ENCODE results near the gene PTPN11. TPM values are rescaled to one million over a fixed set of nuclear protein-coding genes. Genes with fewer than 3 reads are reported as not detected.

Gene PTPN11
- total and polyA plus RNA-seq, 2 of the 13 experiments (the other 11 are each of a cell fraction or from before 2014, with no cell fraction given), result 30.0 to 63.5 TPM

GRCh38 chr12:112498580-112498979 is 79.8 kb downstream of the PTPN11 start:
- no peak for TF ChIP-seq SRSF1 (optimal IDR thresholded peaks at IDR 0.05; ENCODE audit: low read depth, low read length)
- no peak for TF ChIP-seq ZNF557 (CRISPR knock-in tag; IDR thresholded peaks at IDR 0.05)
- TF ChIP-seq ZBTB49 (CRISPR knock-in tag; IDR thresholded peaks at IDR 0.05; ENCODE audit: borderline replicate concordance), result no peak
- no peak for TF ChIP-seq LCORL (IDR thresholded peaks at IDR 0.05)
- TF ChIP-seq LCORL (CRISPR knock-in tag; IDR thresholded peaks at IDR 0.05), result no peak
- TF ChIP-seq TFDP1 (CRISPR knock-in tag; IDR thresholded peaks at IDR 0.05; ENCODE audit: borderline replicate concordance), result no peak
- TF ChIP-seq KDM4B (CRISPR knock-in tag; IDR thresholded peaks at IDR 0.05), result no peak
- no peak for TF ChIP-seq ZNF614 (CRISPR knock-in tag; IDR thresholded peaks at IDR 0.05; ENCODE audit: borderline replicate concordance)
- TF ChIP-seq ZNF891 (CRISPR knock-in tag; IDR thresholded peaks at IDR 0.05), result no peak
- no peak for TF ChIP-seq MTA1 (CRISPR knock-in tag; IDR thresholded peaks at IDR 0.05; ENCODE audit: borderline replicate concordance)
- no peak for TF ChIP-seq YEATS4 (CRISPR knock-in tag; IDR thresholded peaks at IDR 0.05; ENCODE audit: borderline replicate concordance)
- TF ChIP-seq ZNF704 (CRISPR knock-in tag; IDR thresholded peaks at IDR 0.05; ENCODE audit: borderline replicate concordance), result no peak
- TF ChIP-seq ARHGAP35 (CRISPR knock-in tag; IDR thresholded peaks at IDR 0.05; ENCODE audit: borderline replicate concordance), result no peak
- no peak for TF ChIP-seq ZFX (CRISPR knock-in tag; IDR thresholded peaks at IDR 0.05; ENCODE audit: low read depth)
- TF ChIP-seq STAG1 (CRISPR knock-in tag; IDR thresholded peaks at IDR 0.05), result no peak
- no peak for TF ChIP-seq SMYD3 (CRISPR knock-in tag; IDR thresholded peaks at IDR 0.05)
- no peak for TF ChIP-seq CEBPB (IDR thresholded peaks at IDR 0.05; ENCODE audit: borderline replicate concordance, low read depth, low read length)
- no peak for TF ChIP-seq GMEB2 (CRISPR knock-in tag; IDR thresholded peaks at IDR 0.05; ENCODE audit: low read depth)
- TF ChIP-seq ZNF674 (CRISPR knock-in tag; IDR thresholded peaks at IDR 0.05; ENCODE audit: low read depth), result no peak
- no peak overlapping the region for H3K27ac ChIP-seq (ENCODE audit: extremely low read length, insufficient read depth, low read length)
- H3K4me1 ChIP-seq (ENCODE audit: insufficient read depth, low read length), result no peaks in the 10 kb centered on the region
- H3K9ac ChIP-seq (ENCODE audit: insufficient read depth, low read depth, low read length), result no peak overlapping the region
- intact Hi-C loops (cut with micrococcal nuclease; ENCODE audit: unreplicated experiment) (no loop called here), in situ Hi-C loops (cut with HindIII; ENCODE audit: extremely low pct_ligation_motif_present, low pct_unique_long_range_greater_than_20kb) (no loop called here)
- H3K9me3 ChIP-seq (ENCODE audit: low read length), result no peaks in the 10 kb centered on the region
- ATAC-seq (no peak), DNase-seq (ENCODE audit: low spot score) (no peak), FAIRE-seq (no peak)
- peaks cover 8 to 49% of the 10 kb centered on the region in 2 experiments for H3K36me3 ChIP-seq (replicated peaks in 1 of 2; ENCODE audit: control insufficient read depth in 1 of 2, insufficient read depth in 2 of 2, low read length in 2 of 2)
- no peaks in the 10 kb centered on the region for H3K79me2 ChIP-seq (ENCODE audit: insufficient read depth, low read length)
- no TSS peak for BruUV-seq (replicated peaks)
- 96% methylated on average over 1 of the region's 1 CpG for WGBS (ENCODE audit: low lambda C conversion rate)
- H3K27me3 ChIP-seq (ENCODE audit: control insufficient read depth in 1 of 2, insufficient read depth in 2 of 2, low read length in 2 of 2), result no peaks in the 10 kb centered on the region
- H3K4me3 ChIP-seq (replicated peaks in 1 of 3; ENCODE audit: insufficient read depth in 1 of 3, low read depth in 2 of 3, low read length in 3 of 3), result no peak overlapping the region
- H4K20me1 ChIP-seq (ENCODE audit: insufficient read depth, low read length), result no peaks in the 10 kb centered on the region
- ChIA-PET POLR2A (no interaction called here), CTCF (ENCODE audit: low intra/inter-chr PET ratio, low total read pairs) (no interaction called here)
- H3K4me2 ChIP-seq (ENCODE audit: low read depth, low read length), result no peak overlapping the region
- no peak overlapping the region for H2AFZ ChIP-seq (ENCODE audit: low read length)
